Suppressor macrophage treated with lipopolysaccharide for 1 hour (primary cell): ENCODE measurements around the gene ARHGEF6.
A peak's percentile ranks its signal among the peaks of the same experiment; 100 is the strongest.

Experiments
- DNase-seq, 3 donors: peaks; one replicate each; pipeline ENCODE4 v3.0.0-alpha.2; 2020 to 2022

The ARHGEF6 gene

GRCh38 chrX:136687457-136687856, 93.3 kb downstream of the ARHGEF6 start:
- DNase-seq: no peak

GRCh38 chrX:136684120-136684519, 96.6 kb downstream of the ARHGEF6 start:
- DNase-seq: no peak

GRCh38 chrX:136679531-136679930, 101.2 kb downstream of the ARHGEF6 start:
- no peak for DNase-seq

- DNase-seq: no peak
Observed at GRCh38 chrX:136674270-136674985, 106.3 kb downstream of the ARHGEF6 start.

GRCh38 chrX:136671006-136671610, 109.6 kb downstream of the ARHGEF6 start:
- DNase-seq: no peak

GRCh38 chrX:136667446-136668168, 113.1 kb downstream of the ARHGEF6 start:
- no peak for DNase-seq

GRCh38 chrX:136666088-136666487, 114.6 kb downstream of the ARHGEF6 start:
- DNase-seq: no peak

- peak; percentile 1 to 19 (median 11) for DNase-seq
Observed at GRCh38 chrX:136665258-136665900, 115.4 kb downstream of the ARHGEF6 start.

- DNase-seq: no peak
Observed at GRCh38 chrX:136662976-136663375, 117.8 kb downstream of the ARHGEF6 start.

- no peak for DNase-seq
Observed at GRCh38 chrX:136662104-136662503, 118.6 kb downstream of the ARHGEF6 start.

GRCh38 chrX:136660896-136661295, 119.8 kb downstream of the ARHGEF6 start:
- no peak for DNase-seq

GRCh38 chrX:136659174-136659573, 121.6 kb downstream of the ARHGEF6 start:
- no peak for DNase-seq

- DNase-seq: no peak
Observed at GRCh38 chrX:136658151-136658550, 122.6 kb downstream of the ARHGEF6 start.

GRCh38 chrX:136656361-136656964, 124.3 kb downstream of the ARHGEF6 start:
- DNase-seq: no peak

GRCh38 chrX:136652822-136653723, 127.7 kb downstream of the ARHGEF6 start:
- no peak for DNase-seq

- no peak for DNase-seq
Observed at GRCh38 chrX:136650811-136651210, 129.9 kb downstream of the ARHGEF6 start.

GRCh38 chrX:136647677-136648360, 132.9 kb downstream of the ARHGEF6 start, which contains the start of gene CD40LG:
Gene CD40LG (plus strand): TSS chrX:136648158. CDS start chrX:136648249, 91 bp downstream.
- no peak for DNase-seq

GRCh38 chrX:136646602-136647239, 134.0 kb downstream of the ARHGEF6 start:
- no peak for DNase-seq

- DNase-seq: peak in 1 of 3 donors; percentile 18
Observed at GRCh38 chrX:136643243-136643642, 137.5 kb downstream of the ARHGEF6 start.

- DNase-seq: peak in 2 of 3 donors; percentile 1 to 8
Observed at GRCh38 chrX:136639506-136640176, 141.1 kb downstream of the ARHGEF6 start.
